Mucosa of descending colon (tissue), 3 donors: Measurements from ENCODE around the gene CDKAL1. TPM values are rescaled to one million over a fixed set of nuclear protein-coding genes. Genes with fewer than 3 reads are reported as not detected.

Source experiments
- ATAC-seq: fragments of 200-7000 bp; cut with Tn5 transposase; one replicate; pipeline ENCODE4 v1.9.1; 2020; ENCODE audit warnings: mild to moderate bottlenecking, moderate library complexity
- DNase-seq, 3 donors: peaks; one replicate each; pipeline ENCODE4 v3.0.0-alpha.2; 2020
- H3K36me3 ChIP-seq: fragments of 200-600 bp; one replicate; pipeline ENCODE4 v1.8.0; 2021; ENCODE audit warnings: low read depth, mild to moderate bottlenecking
- H3K4me1 ChIP-seq: fragments of 200-600 bp; one replicate; pipeline ENCODE4 v1.8.0; 2021; ENCODE audit warnings: low read depth, mild to moderate bottlenecking
- H3K4me3 ChIP-seq: fragments of 200-600 bp; one replicate; pipeline ENCODE4 v1.8.0; 2021; ENCODE audit warnings: mild to moderate bottlenecking
- H3K9me3 ChIP-seq: fragments of 200-600 bp; one replicate; pipeline ENCODE4 v1.8.0; 2021; ENCODE audit warnings: mild to moderate bottlenecking
- intact Hi-C, 2 donors: fragments of 100-400 bp; cut with DNase I in 1 of 2; cut with micrococcal nuclease in 1 of 2; formaldehyde crosslinking; loops; one replicate each; pipeline versions ENCODE4 v1.11.0 to v1.11.1; 2022; cut with DNase I, micrococcal nuclease
- total RNA-seq, 3 donors: library from RNA; stranded (reverse); fragmentation: NEBNext Ultra II Directional in 2 of 3; extraction: Animal tissue kit (Norgen Biotek cat#: 25700) in 2 of 3; gene quantifications; one replicate each; pipeline versions ENCODE4 v1.2.1 to v1.2.4, GENCODE V29; 2021 to 2023
- TF ChIP-seq, protein P1 (sequence below): fragments of 200-600 bp; IDR thresholded peaks from one replicate; pipeline ENCODE4 v1.8.0; 2022; ENCODE audit warnings: antibody characterized with exemption, mild to moderate bottlenecking
- donor health status: DM: no; HTN: no; CAD: no; lungs with moderate emphysema.
- donor health status: DM: no; HTN: no; CAD: no.
- donor health status: DM: no; HTN: yes; CAD: no.

Gene CDKAL1
- total RNA-seq, 3 donors from 2014 or later = 13.4 to 15.5 (median 15.3) TPM

DNA sequence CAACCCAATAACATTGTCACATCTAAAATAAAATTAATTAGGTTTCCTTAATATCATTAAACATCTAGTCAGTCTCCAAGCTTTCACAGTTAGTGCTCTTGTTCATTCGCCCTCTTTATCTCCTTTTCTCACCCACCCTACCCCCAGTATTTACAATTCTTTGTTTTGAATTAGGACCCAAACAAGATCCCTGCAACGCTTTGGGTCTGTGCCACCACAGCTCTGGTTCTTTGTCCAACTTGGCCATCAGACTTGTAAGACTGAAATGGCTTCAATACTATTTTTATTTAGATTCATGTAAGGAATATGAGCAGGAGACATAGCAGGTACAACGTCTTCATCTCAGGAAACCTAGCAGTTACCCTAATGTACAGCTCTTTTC is 276.5 kb downstream of the CDKAL1 start:
- TF ChIP-seq, protein P1, sequence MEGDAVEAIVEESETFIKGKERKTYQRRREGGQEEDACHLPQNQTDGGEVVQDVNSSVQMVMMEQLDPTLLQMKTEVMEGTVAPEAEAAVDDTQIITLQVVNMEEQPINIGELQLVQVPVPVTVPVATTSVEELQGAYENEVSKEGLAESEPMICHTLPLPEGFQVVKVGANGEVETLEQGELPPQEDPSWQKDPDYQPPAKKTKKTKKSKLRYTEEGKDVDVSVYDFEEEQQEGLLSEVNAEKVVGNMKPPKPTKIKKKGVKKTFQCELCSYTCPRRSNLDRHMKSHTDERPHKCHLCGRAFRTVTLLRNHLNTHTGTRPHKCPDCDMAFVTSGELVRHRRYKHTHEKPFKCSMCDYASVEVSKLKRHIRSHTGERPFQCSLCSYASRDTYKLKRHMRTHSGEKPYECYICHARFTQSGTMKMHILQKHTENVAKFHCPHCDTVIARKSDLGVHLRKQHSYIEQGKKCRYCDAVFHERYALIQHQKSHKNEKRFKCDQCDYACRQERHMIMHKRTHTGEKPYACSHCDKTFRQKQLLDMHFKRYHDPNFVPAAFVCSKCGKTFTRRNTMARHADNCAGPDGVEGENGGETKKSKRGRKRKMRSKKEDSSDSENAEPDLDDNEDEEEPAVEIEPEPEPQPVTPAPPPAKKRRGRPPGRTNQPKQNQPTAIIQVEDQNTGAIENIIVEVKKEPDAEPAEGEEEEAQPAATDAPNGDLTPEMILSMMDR = no peak
- Histone ChIP-seq H3K9me3 (no peaks in the 10 kb centered on the region), H3K4me3 (no peak overlapping the region), H3K4me1 (no peaks in the 10 kb centered on the region), H3K36me3 (no peaks in the 10 kb centered on the region)
- ATAC-seq (no peak), DNase-seq (no peak)
- intact Hi-C loops = no loop called here

DNA sequence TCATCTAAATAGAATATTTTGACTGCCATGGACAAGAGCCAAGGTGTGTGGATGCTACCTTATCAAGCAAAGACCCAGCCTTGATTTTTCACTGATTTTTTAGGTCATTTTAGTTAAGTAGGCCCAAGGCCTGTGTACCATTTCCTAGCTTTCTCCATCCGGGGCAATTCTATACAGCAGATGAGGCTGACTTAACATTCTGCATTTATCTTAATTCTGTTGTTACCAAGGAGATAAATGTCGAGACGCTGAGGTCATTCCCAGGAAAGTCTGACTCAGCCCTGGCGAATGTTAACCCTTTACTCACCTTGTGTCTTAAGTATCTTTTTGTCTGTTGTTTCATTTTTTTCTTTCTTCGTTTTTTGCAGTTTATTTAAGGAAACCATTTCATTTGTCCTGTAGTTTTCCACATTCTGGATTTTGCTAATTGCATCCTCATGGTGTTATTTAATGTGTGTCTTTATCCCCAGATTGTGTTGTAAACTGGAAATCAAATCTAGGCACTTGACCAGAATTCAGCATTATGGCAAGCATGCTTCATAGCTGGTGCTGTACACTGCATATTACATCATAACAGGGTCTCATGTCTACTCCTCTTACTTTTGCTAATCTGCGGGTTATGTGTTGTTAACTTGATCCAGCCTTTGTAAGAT is 277.0 kb downstream of the CDKAL1 start:
- H3K4me1 ChIP-seq = no peaks in the 10 kb centered on the region
- H3K9me3 ChIP-seq = no peaks in the 10 kb centered on the region
- ATAC-seq = peak; percentile 26
- TF ChIP-seq, protein P1 = no peak
- H3K4me3 ChIP-seq = no peak overlapping the region
- no peaks in the 10 kb centered on the region for H3K36me3 ChIP-seq
- DNase-seq = no peak
- intact Hi-C loops = no loop called here

DNA sequence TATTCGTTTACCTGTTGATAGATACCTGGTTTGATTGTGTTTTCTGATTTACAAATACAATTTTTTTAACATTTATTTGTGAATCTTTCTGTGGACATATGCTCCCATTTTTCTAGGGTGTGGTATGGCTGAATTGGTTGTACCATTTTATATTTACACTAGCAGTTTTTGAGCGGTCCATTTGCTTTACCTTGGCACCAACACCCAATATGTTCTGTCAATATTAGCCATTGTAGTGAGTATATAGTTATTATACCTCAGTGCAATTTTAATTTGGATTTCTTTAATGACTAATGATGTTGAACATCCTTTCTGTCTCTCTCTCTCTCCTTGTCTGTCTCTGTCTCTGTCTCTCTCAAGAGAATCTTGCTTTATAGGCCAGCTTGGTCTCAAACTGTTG is 278.5 kb downstream of the CDKAL1 start:
- DNase-seq (no peak), ATAC-seq (no peak)
- no peaks in the 10 kb centered on the region for H3K9me3 ChIP-seq
- intact Hi-C loops = no loop called here
- H3K36me3 ChIP-seq = no peaks in the 10 kb centered on the region
- TF ChIP-seq, protein P1 = no peak
- H3K4me3 ChIP-seq = no peak overlapping the region
- H3K4me1 ChIP-seq = no peaks in the 10 kb centered on the region

DNA sequence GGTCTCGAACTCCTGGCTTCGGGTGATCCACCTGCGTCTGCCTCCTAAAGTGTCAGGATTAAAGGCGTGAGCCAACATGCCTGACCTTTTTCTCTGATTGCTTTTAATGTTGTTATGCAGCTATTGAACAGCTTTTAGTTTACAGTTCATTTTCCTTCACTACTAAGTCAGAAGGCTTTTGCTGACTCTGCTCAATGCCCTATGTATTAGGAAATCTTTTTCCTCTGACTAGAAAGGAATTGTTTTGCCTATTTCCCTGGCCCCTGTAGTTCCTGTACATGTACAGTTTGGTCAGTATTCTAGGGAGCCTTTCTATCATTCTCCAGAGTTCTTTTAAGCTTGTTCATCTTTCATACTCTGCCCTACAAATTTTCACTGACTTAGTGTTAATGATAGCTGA is 280.2 kb downstream of the CDKAL1 start:
- H3K4me3 ChIP-seq = no peak overlapping the region
- H3K4me1 ChIP-seq = no peaks in the 10 kb centered on the region
- H3K9me3 ChIP-seq = no peaks in the 10 kb centered on the region
- TF ChIP-seq, protein P1 = no peak
- no peak for DNase-seq
- H3K36me3 ChIP-seq = no peaks in the 10 kb centered on the region
- intact Hi-C loops = no loop called here
- ATAC-seq = no peak

DNA sequence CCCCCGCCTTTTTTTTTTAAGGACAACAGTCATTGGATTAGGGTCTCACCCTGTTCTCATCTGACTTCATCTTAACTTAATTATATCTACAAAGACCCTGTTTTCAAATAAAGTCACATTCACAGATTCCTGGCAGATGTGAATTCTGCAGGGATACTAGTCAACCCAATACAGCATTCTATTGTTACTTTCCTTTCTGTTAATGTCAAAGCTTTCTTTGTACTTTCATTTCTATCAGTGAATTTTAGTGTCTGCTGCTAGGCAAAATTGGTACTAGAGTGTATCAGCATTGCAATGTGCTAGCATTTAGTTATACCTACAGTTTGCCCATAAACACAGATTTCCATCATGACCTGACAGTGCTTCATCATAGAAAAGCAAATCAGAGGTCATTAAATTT is 281.9 kb downstream of the CDKAL1 start:
- DNase-seq (no peak), ATAC-seq (no peak)
- TF ChIP-seq, protein P1 = no peak
- Histone ChIP-seq H3K9me3 (no peaks in the 10 kb centered on the region), H3K36me3 (no peaks in the 10 kb centered on the region), H3K4me1 (no peaks in the 10 kb centered on the region), H3K4me3 (no peak overlapping the region)
- intact Hi-C loops = no loop called here
